ENCODE data around the gene ANKUB1.

The ANKUB1 gene

DNA sequence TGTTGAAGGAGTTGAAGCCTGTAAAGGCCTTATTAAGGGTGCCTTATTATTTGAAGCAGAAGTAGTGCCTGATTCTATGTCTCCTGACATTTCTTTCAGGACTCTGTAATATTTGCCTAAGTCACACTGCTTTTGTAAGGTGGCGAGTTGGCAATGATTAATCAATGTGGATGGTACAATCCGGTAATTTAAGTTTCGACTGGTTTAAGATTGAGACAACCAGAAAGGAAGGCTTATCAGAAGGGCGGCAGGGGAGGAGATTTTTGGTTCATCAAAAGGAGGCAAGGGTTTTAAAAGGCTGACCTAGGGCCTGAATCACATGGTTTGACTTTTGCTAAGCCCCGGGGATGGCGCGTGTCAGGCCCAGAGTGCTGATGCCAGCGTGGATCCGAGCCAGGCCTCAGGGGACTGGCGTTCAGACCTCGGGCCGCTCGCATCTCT, 19.8 kb upstream of the ANKUB1 start:
- no peak for DNase-seq (ENCODE audit: low read depth)
- peak overlapping the region; percentile 93 for H3K4me3 ChIP-seq (ENCODE audit: low read depth, low read length)
- TF ChIP-seq MYC (IDR thresholded peaks at IDR 0.05; ENCODE audit: low read depth, low read length) (no peak), MAX (IDR thresholded peaks at IDR 0.05; ENCODE audit: low read depth, low read length) (no peak), POLR2A (IDR thresholded peaks at IDR 0.05; ENCODE audit: extremely low read depth, insufficient read length) (no peak), CTCF (IDR thresholded peaks at IDR 0.05; ENCODE audit: low read depth, low read length) (no peak)

GRCh38 chr3:149810846-149811245, 18.5 kb upstream of the ANKUB1 start:
- no peak for DNase-seq (ENCODE audit: low read depth)

DNA sequence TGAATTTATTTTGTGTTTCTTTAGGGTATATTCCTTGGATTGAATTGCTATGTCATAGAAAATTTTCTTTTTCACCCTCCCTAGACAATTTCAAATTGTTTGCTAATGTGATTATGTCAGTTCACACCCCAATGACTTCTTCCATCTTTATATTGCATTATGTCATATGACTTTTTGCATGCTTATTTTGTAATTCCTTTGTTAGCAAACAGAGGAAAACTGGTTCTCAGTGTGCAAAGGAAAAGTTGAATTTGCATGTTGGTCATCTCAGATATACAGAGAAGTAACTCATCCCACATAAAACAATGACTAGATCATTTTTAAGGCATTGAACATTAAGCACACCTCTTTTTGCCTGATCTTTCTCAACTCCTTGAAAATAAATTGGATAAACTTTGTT, 17.3 kb upstream of the ANKUB1 start:
- no peak for DNase-seq (ENCODE audit: low read depth)
- no peak for TF ChIP-seq MAX (IDR thresholded peaks at IDR 0.05; ENCODE audit: low read depth, low read length)
- no peak for TF ChIP-seq CTCF (IDR thresholded peaks at IDR 0.05; ENCODE audit: low read depth, low read length)
- no peak for TF ChIP-seq MYC (IDR thresholded peaks at IDR 0.05; ENCODE audit: low read depth, low read length)
- no peak for TF ChIP-seq POLR2A (IDR thresholded peaks at IDR 0.05; ENCODE audit: extremely low read depth, insufficient read length)
- H3K4me3 ChIP-seq (ENCODE audit: low read depth, low read length), result no peak overlapping the region

More at GRCh38 chr3:149810846-149811245, 18.5 kb upstream of the ANKUB1 start:
- H3K4me3 ChIP-seq (ENCODE audit: low read depth, low read length), result no peak overlapping the region
- TF ChIP-seq MAX (IDR thresholded peaks at IDR 0.05; ENCODE audit: low read depth, low read length) (no peak), MYC (IDR thresholded peaks at IDR 0.05; ENCODE audit: low read depth, low read length) (no peak), POLR2A (IDR thresholded peaks at IDR 0.05; ENCODE audit: extremely low read depth, insufficient read length) (no peak), CTCF (IDR thresholded peaks at IDR 0.05; ENCODE audit: low read depth, low read length) (no peak)

- DNase-seq (ENCODE audit: low read depth), result peak; percentile 70
- TF ChIP-seq MYC (IDR thresholded peaks at IDR 0.05; ENCODE audit: low read depth, low read length) (peak; percentile 45; the same call in 1 of the 2 replicates), CTCF (IDR thresholded peaks at IDR 0.05; ENCODE audit: low read depth, low read length) (peak; percentile 78), POLR2A (IDR thresholded peaks at IDR 0.05; ENCODE audit: extremely low read depth, insufficient read length) (no peak)
- H3K4me3 ChIP-seq (ENCODE audit: low read depth, low read length), result no peak overlapping the region
These were observed 16.0 kb upstream of the ANKUB1 start for GRCh38 chr3:149808209-149808829.

- H3K4me3 ChIP-seq (ENCODE audit: low read depth, low read length), result no peak overlapping the region
- TF ChIP-seq POLR2A (IDR thresholded peaks at IDR 0.05; ENCODE audit: extremely low read depth, insufficient read length) (no peak), MAX (IDR thresholded peaks at IDR 0.05; ENCODE audit: low read depth, low read length) (no peak), CTCF (IDR thresholded peaks at IDR 0.05; ENCODE audit: low read depth, low read length) (no peak), MYC (IDR thresholded peaks at IDR 0.05; ENCODE audit: low read depth, low read length) (no peak)
- no peak for DNase-seq (ENCODE audit: low read depth)
These were observed 13.9 kb upstream of the ANKUB1 start for GRCh38 chr3:149806171-149806778.

All from NB4 (cell line).